Activated naive CD4-positive, alpha-beta T cell treated with anti-CD3 and anti-CD28 coated beads, Interleukin-2, amount 50 U/mL, for 72 hours (primary cell): ENCODE results near the gene SLC6A12. TPM values are rescaled to one million over a fixed set of nuclear protein-coding genes. Genes with fewer than 3 reads are reported as not detected.

Experiments
- ATAC-seq, 2 donors: fragments of 150-1000 bp; cut with Tn5 transposase; 2 replicates each; pipeline ENCODE4 v1.10.0; 2021; ENCODE audit warnings: mild to moderate bottlenecking in 2 of 2, moderate library complexity in 2 of 2
- DNase-seq, 2 donors: peaks; one replicate each; pipeline ENCODE4 v3.0.0; 2021 to 2022; ENCODE audit warnings: low spot score in 2 of 2
- H3K27ac Mint-ChIP-seq, 2 donors: one replicate each; pipeline ENCODE4 v1.8.0; 2022; ENCODE audit warnings: mild to moderate bottlenecking in 2 of 2, mixed read lengths in 2 of 2
- H3K36me3 Mint-ChIP-seq, 2 donors: one replicate each; pipeline ENCODE4 v1.8.0; 2022; ENCODE audit warnings: mixed read lengths in 2 of 2
- H3K9me3 Mint-ChIP-seq, 2 donors: one replicate each; pipeline ENCODE4 v1.8.0; 2022; ENCODE audit warnings: mixed read lengths in 2 of 2
- total RNA-seq, 2 donors: library from RNA; stranded (reverse); gene quantifications; one replicate each; pipeline ENCODE4 v1.2.3, GENCODE V29; 2022

Gene SLC6A12
- total RNA-seq, 2 donors from 2014 or later, result not detected

DNA sequence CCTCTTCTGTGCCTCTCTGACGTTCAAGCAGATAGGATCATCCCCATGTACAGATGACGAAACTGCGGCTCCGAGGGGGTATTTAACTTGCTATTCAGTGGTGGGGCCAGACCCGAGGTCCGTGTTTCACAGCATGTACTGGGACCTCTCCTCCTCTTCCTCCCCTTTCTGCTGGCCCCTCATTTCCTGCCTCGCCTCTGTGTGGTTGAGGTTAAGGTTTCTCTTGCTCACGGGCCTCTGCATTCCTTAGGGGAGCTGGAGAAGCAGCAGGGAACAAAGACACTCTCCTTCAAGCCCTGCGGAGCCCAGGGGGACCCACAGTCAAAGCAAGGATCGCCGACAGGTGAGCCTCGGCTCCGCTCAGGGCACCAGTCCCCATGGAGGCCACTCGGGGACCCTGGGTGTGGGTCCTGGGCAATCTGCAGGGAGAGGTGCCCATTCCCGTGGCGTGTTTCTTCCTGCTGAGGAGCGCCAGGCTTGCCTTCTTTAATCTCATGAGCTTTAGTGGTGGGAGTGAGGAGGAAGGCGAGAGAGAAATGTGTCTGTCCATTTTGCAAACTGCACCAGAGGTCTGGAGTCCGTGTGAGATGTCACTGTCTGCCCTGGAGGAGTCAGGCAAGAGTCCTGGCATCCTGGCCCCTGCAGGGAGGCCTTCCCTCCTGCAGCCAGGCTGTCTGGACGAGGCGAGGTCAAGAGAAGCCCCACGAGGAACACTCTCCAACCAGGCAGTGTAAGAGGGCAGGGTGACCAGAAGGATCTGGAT lies 45.0 kb downstream of the SLC6A12 start:
- Mint-ChIP-seq H3K27ac (no peak overlapping the region), H3K9me3 (no peaks in the 10 kb centered on the region), H3K36me3 (no peaks in the 10 kb centered on the region)
- ATAC-seq (peak in 1 of 2 donors; percentile 34), DNase-seq (no peak)

DNA sequence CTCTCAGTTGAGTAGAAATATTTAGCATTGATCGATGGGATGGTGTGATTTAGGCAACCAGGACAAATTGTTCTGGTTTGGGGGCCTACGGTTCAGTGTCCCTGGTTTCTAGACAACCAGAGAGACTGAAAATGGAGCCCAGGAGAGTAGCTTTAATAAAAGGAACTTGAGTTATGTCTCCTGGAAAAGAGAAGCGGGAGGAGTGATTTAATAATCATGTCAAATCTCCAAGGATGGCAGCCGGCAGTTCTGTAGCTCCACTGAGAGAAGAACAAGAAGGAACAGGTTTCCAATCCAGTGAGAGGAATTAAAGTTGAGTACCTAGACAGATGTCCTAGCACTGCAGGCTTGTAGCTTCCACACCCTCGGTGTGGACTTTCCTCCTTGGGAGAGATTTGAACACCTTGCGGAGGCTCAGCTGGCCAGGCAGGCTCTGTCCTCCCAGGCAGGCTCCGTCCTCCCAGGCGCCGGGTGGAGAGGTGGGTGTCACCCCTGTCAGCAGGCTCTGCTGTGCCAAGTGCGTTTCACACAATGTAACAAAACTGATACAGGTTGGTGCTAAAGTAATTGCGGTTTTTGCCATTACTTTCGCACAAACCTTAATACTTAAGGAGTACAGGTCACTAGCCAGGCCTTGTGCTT lies 45.9 kb downstream of the SLC6A12 start:
- Mint-ChIP-seq H3K9me3 (no peaks in the 10 kb centered on the region), H3K36me3 (no peaks in the 10 kb centered on the region)

DNA sequence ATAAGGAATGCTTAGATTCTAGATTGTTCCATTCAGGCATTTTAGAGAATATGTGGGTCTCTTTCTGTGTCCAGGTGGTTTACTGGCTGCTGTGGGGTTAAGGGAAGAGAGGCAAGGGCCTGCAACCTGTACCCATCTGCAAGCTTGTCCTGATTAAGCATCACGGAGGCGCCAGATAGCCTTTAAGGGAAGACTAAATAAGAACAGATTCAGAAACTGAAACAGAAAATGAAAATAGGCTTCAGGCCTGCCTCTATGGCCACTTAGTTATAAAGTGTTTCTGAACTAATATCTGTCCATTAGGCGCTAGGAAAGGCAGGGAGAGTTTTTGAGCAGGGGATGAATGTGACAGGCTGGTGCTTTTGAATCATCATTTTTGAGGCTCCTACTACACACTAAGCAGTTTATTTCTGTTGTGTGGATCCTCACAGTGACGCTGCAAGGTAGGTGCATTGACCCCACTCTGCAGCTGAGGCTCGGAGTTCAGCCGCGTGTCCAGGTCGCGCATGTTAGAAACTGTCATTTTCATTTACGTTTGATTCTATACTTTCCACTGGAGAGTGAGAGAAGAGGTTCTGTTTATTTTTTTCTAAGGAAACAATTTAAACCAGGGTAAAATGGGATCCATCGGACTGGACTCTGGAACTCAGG lies 47.4 kb downstream of the SLC6A12 start:
- DNase-seq (no peak), ATAC-seq (no peak)
- H3K9me3 Mint-ChIP-seq, result no peaks in the 10 kb centered on the region
- H3K27ac Mint-ChIP-seq, result no peak overlapping the region
- H3K36me3 Mint-ChIP-seq, result no peaks in the 10 kb centered on the region

More for the DNA sequence above, 45.9 kb downstream of the SLC6A12 start:
- ATAC-seq, result no peak
- H3K27ac Mint-ChIP-seq, result no peak overlapping the region
- DNase-seq, result no peak

DNA sequence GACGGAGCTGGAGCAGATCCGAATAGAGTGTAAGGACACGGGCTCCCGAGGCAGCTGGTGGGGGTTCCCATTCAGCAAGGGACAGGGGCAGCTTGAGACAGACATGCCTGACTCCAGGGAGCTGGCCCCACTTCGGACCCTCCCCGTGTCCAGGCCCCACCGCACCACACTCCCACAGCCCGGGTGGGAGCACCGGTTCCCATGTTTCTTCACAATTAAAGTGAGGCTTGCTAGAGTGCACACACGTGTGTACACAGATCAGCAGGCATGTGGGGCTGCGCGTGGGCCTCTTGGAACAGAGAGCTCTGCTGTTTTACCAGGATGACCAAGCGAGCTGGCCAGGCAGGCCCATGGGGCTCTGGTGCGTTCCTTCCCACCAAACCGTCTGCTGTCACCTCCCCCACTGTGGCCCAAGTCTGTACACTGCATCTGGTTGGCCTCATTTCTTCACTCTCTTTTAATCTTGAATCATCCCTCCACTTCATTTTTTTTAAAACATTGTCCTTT lies 48.0 kb downstream of the SLC6A12 start:
- no peak for DNase-seq
- Mint-ChIP-seq H3K27ac (no peak overlapping the region), H3K9me3 (no peaks in the 10 kb centered on the region), H3K36me3 (no peaks in the 10 kb centered on the region)
- ATAC-seq, result no peak

DNA sequence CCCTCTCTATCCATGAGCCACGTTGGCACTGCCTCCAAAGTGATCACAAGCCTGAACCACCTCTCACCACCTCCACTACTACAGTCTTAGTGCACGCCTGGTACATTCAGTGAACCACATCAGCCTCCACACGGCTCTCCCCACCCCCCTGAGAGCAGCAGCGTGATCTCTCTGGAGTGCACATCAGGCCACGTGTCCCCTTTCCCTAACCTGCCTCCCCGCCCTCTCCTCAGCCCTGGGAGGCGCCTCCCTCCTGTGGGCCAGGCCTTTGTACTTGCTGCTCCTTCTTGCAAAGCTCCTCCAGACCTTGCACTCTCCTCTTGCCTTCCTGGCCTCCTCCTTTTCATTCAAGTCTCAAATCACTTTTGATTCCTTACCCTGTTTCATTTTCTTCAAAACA lies 49.8 kb downstream of the SLC6A12 start:
- H3K27ac Mint-ChIP-seq, result no peak overlapping the region

DNA sequence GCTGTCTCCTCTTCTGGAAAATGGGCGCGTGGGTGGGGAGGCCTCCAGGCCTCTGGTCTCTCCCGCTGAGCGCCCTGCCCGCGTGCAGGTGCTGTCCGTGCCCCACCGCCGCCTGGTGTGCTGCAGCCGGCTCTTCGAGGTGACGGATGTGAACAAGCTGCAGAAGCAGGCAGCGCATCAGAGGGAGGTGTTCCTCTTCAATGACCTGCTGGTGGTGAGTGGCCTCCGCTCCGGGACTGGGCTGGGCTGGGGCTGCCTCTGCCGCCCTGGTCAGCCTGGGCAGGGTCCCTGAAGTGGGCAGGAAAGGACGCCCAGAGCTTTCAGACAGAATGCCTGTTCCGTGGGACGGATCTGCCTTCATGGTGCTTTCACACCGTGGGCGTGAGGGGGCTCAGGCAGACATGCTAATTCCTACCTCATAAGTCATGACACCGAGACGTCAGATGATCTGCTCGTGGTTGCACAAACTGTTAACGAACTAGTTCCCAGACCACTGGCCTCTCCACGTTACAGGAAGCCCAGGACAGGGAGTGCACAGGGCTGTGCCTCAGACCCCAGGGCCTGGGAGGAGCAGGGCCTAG lies 50.5 kb downstream of the SLC6A12 start:
- Mint-ChIP-seq H3K27ac (no peak overlapping the region), H3K36me3 (no peaks in the 10 kb centered on the region), H3K9me3 (no peaks in the 10 kb centered on the region)
- DNase-seq (no peak), ATAC-seq (no peak)

More for the DNA sequence above, 49.8 kb downstream of the SLC6A12 start:
- ATAC-seq (no peak), DNase-seq (no peak)
- no peaks in the 10 kb centered on the region for H3K36me3 Mint-ChIP-seq
- no peaks in the 10 kb centered on the region for H3K9me3 Mint-ChIP-seq

DNA sequence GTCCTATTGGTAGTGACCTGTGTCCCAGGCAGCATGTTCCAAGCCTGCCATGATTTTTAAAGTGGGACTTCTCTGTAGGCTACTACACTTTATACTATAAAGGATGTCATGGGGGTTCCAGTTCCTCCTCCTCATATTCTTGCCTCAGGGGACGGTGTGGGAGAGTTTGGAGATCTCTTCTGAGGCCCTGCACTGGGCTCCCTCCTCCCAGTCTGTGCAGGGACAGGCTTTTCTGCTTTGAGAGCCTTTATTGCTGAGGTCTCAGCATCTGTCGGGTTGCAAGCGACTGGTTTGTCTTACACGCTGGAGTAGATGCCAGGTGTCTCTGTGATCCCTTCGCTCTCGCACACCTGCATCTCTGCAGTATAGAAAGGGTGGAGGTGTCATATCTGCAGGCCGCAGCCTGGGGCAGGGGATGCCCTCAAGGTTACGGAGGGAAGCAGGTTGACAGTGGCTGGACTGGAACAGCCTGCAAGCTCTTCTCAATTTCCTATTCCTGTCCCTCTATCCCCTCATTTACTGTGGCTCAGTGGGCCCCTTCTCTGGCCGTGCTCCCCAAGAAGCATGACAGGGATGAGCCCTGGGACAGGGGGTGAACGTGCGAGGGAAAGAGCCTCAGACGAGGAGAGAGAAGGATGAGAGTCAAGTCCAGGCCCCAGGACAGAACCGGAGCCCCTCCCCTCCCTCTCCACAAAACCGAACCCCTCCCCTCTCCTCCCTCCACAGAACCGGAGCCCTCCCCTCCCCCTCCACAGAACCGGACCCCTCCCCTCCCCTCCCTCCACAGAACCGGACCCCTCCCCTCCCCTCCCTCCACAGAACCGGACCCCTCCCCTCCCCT lies 51.3 kb downstream of the SLC6A12 start:
- H3K36me3 Mint-ChIP-seq, result no peaks in the 10 kb centered on the region
- DNase-seq (no peak), ATAC-seq (peak in 1 of 2 donors; percentile 24)
- H3K27ac Mint-ChIP-seq, result no peak overlapping the region
- H3K9me3 Mint-ChIP-seq, result no peaks in the 10 kb centered on the region

DNA sequence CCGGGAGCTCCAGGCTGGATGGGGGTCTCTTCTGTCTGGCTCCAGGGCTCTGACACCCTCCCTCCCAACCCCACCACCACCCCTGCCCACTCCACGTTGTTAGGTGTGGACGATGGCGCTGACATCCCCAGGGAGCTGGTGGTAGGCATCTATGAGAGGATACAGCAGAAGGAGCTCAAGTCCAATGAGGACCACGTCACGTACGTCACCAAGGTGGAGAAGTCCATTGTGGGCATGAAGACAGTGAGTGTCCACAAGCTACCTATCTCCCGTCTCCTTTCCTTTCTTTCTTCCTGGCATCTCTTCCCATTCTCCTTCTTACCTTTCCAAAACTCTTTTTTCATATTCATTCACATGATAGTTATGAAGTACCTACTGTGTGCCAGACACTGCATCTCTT lies 52.1 kb downstream of the SLC6A12 start:
- no peak for ATAC-seq
- DNase-seq, result no peak
- Mint-ChIP-seq H3K36me3 (no peaks in the 10 kb centered on the region), H3K9me3 (no peaks in the 10 kb centered on the region), H3K27ac (no peak overlapping the region)

DNA sequence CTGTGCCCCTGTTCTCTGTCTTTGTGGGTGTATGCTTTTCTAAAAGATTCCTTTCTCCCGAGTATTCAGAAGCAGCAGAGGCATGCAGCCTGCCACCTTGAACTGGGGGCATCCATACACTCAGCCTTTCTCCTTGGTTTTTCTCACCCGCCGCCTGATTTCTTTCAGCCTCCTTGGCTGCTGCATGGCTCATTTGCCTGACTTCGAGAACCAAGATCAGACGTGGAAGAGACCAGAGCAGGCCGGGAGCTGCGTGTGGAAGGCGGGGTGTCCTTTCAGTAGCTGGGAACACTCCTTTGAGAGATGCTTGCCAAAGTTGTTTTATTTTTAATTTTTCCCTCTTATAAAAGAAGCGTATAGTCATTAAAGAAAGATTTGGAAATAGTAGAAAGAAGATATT lies 53.1 kb downstream of the SLC6A12 start:
- ATAC-seq (no peak), DNase-seq (no peak)
- Mint-ChIP-seq H3K27ac (no peak overlapping the region), H3K9me3 (no peaks in the 10 kb centered on the region), H3K36me3 (no peaks in the 10 kb centered on the region)

DNA sequence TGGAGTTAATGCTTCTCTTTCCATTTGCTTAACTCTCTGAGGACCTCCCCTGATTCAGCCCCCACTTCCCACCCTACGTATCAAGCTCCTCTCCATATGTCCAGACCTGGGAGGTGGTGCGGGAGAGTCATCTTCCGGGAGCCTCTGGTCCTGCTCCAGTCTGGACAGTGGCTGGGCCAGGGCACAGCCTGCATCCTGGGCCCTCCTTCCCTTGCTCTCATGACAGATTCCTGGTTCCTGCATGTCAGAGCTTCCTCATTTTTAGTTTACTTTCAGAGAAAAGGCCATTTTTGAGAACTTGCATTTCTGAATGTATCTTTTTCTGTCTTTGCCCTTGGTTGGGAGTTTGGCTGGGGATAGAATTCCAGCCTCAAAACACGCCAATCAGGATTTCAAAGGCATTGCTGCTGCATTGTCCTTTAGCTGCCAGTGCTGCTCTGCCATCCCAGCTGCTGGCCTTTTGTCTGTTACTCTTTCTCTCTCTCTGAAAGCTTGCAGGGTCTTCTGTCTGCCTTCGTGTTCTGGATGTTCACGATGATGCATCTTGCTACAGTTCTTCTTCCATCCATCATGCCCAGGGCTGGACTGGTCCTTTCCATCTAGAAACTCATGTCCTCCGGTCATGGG lies 54.7 kb downstream of the SLC6A12 start:
- DNase-seq, result no peak
- Mint-ChIP-seq H3K27ac (no peak overlapping the region), H3K36me3 (no peaks in the 10 kb centered on the region), H3K9me3 (no peaks in the 10 kb centered on the region)
- ATAC-seq, result no peak

DNA sequence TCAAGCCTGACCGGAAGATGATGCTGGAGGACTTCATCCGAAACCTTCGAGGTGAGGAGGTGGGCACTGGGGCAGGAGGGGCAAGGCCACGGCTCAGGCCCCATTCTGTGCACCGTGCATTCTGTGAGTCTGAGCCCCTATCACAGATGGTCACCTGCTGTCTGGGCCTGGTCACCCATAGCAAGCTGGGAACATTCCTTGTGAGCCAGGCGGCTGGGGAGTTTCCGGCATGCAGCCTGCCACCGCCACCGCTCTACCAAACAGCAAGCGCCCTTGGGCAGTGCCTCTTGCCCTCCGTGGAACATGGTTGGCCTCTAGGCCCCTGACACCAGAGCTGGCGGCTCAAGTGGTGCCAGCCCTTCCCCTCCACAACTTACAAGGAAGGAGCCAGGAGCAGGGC lies 56.3 kb downstream of the SLC6A12 start:
- DNase-seq (no peak), ATAC-seq (no peak)
- no peaks in the 10 kb centered on the region for H3K9me3 Mint-ChIP-seq
- no peak overlapping the region for H3K27ac Mint-ChIP-seq
- H3K36me3 Mint-ChIP-seq, result no peaks in the 10 kb centered on the region

DNA sequence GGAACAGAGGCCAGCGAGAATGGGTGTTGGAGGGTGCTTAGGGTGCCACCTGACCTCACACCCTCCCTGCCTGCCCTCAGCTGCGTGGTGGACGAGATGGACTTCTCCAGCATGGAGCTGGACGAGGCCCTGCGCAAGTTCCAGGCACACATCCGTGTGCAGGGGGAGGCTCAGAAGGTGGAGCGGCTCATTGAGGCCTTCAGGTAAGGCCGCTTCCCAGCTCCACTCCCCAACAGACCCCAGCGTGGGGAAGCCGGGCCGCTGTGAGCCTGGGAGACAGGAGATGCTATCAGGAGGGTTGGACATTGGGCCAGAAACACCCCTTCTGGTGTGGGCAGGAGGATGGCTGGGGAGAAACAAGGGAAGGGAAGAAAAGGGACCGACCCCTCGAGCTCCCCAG lies 57.0 kb downstream of the SLC6A12 start:
- ATAC-seq, result no peak
- Mint-ChIP-seq H3K36me3 (no peaks in the 10 kb centered on the region), H3K27ac (no peak overlapping the region), H3K9me3 (no peaks in the 10 kb centered on the region)
- DNase-seq, result no peak

DNA sequence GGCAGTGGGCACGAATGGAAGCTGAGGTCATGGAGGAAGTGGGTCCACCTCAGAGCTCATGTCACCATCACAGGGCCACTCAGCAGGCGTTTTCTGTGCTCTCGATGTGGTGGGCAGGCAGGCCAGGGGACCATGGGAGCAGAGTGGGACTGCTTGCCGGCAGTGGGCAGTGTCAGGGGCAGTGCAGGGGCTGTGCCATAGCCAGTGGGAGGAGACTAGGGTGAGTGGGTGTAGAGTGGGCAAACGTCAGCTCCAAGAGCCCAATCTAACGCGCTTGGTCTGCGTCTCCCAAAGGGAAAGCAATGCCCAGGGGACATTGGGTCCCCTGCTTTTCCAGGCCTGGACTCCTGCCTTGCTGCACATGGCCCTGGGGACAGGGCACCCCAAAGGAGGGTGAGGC lies 58.3 kb downstream of the SLC6A12 start:
- DNase-seq, result no peak
- no peak overlapping the region for H3K27ac Mint-ChIP-seq

DNA sequence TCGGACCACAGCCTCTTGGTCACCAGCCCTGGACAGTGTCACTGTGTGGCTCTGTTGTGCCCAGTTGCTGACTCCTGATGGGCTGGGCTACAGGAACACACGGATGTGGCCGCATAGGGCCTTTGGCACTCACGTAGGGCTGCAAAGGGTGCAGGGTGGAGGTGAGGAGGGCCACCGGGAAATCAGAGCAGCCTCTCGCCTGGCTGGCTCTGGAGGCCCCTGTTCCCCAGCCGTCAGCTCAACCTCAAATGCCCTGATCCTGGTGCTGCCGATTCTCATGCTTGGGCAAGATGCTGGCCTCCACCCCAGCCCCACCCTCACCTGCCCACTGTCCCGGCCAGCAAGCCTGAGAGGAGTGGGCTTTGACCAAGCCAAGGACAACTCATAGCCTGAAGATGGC lies 59.0 kb downstream of the SLC6A12 start:
- no peak for ATAC-seq
- H3K27ac Mint-ChIP-seq, result no peak overlapping the region
- H3K9me3 Mint-ChIP-seq, result no peaks in the 10 kb centered on the region
- no peaks in the 10 kb centered on the region for H3K36me3 Mint-ChIP-seq
- DNase-seq, result no peak

More for the DNA sequence above, 58.3 kb downstream of the SLC6A12 start:
- Mint-ChIP-seq H3K36me3 (no peaks in the 10 kb centered on the region), H3K9me3 (no peaks in the 10 kb centered on the region)
- no peak for ATAC-seq

DNA sequence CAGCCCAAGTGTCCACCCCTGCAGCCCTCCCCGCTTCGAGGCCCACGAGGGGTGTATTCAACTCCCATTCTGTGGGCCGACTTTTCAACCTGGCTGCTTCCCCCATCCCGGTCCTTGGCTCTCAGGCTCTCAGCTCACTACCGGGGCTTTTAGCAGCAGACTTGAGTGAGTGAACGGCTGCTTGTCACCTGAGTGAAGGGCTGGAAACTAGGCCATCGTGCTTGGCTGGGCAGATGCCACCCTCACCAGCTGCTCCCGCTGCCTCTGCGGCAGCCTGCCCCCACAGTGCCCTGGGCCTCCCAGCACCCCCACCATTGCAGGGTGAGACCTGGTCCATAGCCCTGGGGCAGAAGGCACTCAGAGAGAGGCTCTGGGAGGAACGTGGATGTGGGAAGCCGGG lies 59.9 kb downstream of the SLC6A12 start:
- no peaks in the 10 kb centered on the region for H3K36me3 Mint-ChIP-seq
- ATAC-seq (no peak), DNase-seq (no peak)
- H3K9me3 Mint-ChIP-seq, result no peaks in the 10 kb centered on the region
- no peak overlapping the region for H3K27ac Mint-ChIP-seq
